HG02885 (cell line): ENCODE results near the gene HES7.

ENCODE experiments used
- ATAC-seq: cut with Tn5 transposase; IDR thresholded peaks from one replicate; pipeline ENCODE4 v1.9.1; 2021; ENCODE audit warnings: mild to moderate bottlenecking; ENCODE audit not compliant: unreplicated experiment, poor library complexity

The HES7 gene

GRCh38 chr17:8143581-8144400 is 19.9 kb upstream of the HES7 start:
- no peak for ATAC-seq

- no peak for ATAC-seq
Measured at GRCh38 chr17:8142887-8143580, 19.1 kb upstream of the HES7 start.

GRCh38 chr17:8142158-8142886 is 18.4 kb upstream of the HES7 start:
- ATAC-seq: no peak

- no peak for ATAC-seq
Measured at GRCh38 chr17:8141741-8142140, 17.8 kb upstream of the HES7 start.

- ATAC-seq: no peak
Measured at GRCh38 chr17:8141045-8141444, 17.1 kb upstream of the HES7 start.

GRCh38 chr17:8140065-8141029 is 16.4 kb upstream of the HES7 start:
- no peak for ATAC-seq

- ATAC-seq: peak; percentile 91
Measured at GRCh38 chr17:8138672-8139371, 14.9 kb upstream of the HES7 start.

GRCh38 chr17:8138374-8138671 is 14.4 kb upstream of the HES7 start:
- ATAC-seq: no peak

GRCh38 chr17:8137645-8138373 is 13.9 kb upstream of the HES7 start:
- no peak for ATAC-seq

GRCh38 chr17:8133941-8134340 is 10.0 kb upstream of the HES7 start:
- ATAC-seq: no peak

GRCh38 chr17:8133399-8133798 is 9.5 kb upstream of the HES7 start:
- no peak for ATAC-seq

GRCh38 chr17:8131844-8132441 is 8.0 kb upstream of the HES7 start:
- no peak for ATAC-seq

- no peak for ATAC-seq
Measured at GRCh38 chr17:8128125-8128784, 4.3 kb upstream of the HES7 start.

GRCh38 chr17:8126491-8127066 is 2.7 kb upstream of the HES7 start:
- no peak for ATAC-seq

GRCh38 chr17:8125947-8126490 is 2.1 kb upstream of the HES7 start:
- no peak for ATAC-seq

GRCh38 chr17:8125154-8125946 is 1.4 kb upstream of the HES7 start:
- ATAC-seq: peak; percentile 31
